Left ventricle myocardium inferior (tissue), 1 donor: ENCODE measurements around the gene COPG1. TPM values are rescaled to one million over a fixed set of nuclear protein-coding genes. Genes with fewer than 3 reads are reported as not detected.

ENCODE experiments used
- DNase-seq: peaks from one replicate; pipeline ENCODE4 v3.0.0-alpha.2; 2020
- H3K27ac ChIP-seq: fragments of 200-600 bp; replicated peaks from 2 replicates; pipeline ENCODE4 v1.8.0; 2021
- H3K27me3 ChIP-seq: fragments of 200-600 bp; 2 replicates; pipeline ENCODE4 v1.8.0; 2021; ENCODE audit warnings: low read depth
- H3K36me3 ChIP-seq: fragments of 200-600 bp; 2 replicates; pipeline ENCODE4 v1.8.0; 2021
- H3K4me1 ChIP-seq: fragments of 200-600 bp; 2 replicates; pipeline ENCODE4 v1.8.0; 2021
- H3K4me3 ChIP-seq: fragments of 200-600 bp; 2 replicates; pipeline ENCODE4 v1.8.0; 2021; ENCODE audit warnings: mild to moderate bottlenecking, moderate library complexity
- H3K9me3 ChIP-seq: fragments of 200-600 bp; replicated peaks from 2 replicates; pipeline ENCODE4 v1.8.0; 2021
- intact Hi-C: fragments of 100-400 bp; cut with micrococcal nuclease; formaldehyde crosslinking; loops from one replicate; pipeline ENCODE4 v1.11.0; 2022
- total RNA-seq: library from RNA; stranded (reverse); fragmentation: NEBNext Ultra II Directional; extraction: Animal tissue kit (Norgen Biotek cat#: 25700); gene quantifications from one replicate; pipeline ENCODE4 v1.2.1, GENCODE V29; 2021
- TF ChIP-seq, protein P1 (sequence below): fragments of 200-600 bp; IDR thresholded peaks from 2 replicates; pipeline ENCODE4 v1.8.0; 2021; ENCODE audit warnings: antibody characterized with exemption, mild to moderate bottlenecking, borderline replicate concordance
- donor health status: DM: no; HTN: yes; CAD: no; lungs with severe emphysema.

Gene COPG1
- total RNA-seq, 1 donor from 2014 or later = 86.1 TPM

DNA sequence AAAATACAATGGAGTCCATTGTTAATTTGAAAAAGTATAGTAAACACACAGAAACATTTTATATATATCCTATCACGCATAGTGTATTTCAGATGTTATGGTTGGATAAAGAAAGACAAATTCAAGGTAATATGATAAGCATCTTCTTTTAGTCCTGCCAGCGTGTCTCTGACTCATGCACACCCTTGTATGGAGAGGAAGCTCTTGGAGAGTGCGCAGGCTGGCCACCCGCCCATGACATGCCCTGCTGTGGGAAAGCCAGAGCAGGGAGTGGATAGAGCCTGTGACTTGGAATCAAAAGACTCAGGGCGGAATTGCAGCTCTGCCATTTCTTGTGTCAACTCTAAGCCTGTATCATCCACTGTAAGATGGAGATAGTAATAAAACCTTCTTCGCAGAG lies 23.0 kb upstream of the COPG1 start:
- no peaks in the 10 kb centered on the region for H3K9me3 ChIP-seq
- no peaks in the 10 kb centered on the region for H3K36me3 ChIP-seq
- H3K27me3 ChIP-seq = no peaks in the 10 kb centered on the region
- H3K4me3 ChIP-seq = no peak overlapping the region
- peak overlapping the region; percentile 93 for H3K27ac ChIP-seq
- TF ChIP-seq, protein P1, sequence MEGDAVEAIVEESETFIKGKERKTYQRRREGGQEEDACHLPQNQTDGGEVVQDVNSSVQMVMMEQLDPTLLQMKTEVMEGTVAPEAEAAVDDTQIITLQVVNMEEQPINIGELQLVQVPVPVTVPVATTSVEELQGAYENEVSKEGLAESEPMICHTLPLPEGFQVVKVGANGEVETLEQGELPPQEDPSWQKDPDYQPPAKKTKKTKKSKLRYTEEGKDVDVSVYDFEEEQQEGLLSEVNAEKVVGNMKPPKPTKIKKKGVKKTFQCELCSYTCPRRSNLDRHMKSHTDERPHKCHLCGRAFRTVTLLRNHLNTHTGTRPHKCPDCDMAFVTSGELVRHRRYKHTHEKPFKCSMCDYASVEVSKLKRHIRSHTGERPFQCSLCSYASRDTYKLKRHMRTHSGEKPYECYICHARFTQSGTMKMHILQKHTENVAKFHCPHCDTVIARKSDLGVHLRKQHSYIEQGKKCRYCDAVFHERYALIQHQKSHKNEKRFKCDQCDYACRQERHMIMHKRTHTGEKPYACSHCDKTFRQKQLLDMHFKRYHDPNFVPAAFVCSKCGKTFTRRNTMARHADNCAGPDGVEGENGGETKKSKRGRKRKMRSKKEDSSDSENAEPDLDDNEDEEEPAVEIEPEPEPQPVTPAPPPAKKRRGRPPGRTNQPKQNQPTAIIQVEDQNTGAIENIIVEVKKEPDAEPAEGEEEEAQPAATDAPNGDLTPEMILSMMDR = no peak
- intact Hi-C loops = no loop called here
- peaks cover 63% of the 10 kb centered on the region for H3K4me1 ChIP-seq
- peak; percentile 85 for DNase-seq

DNA sequence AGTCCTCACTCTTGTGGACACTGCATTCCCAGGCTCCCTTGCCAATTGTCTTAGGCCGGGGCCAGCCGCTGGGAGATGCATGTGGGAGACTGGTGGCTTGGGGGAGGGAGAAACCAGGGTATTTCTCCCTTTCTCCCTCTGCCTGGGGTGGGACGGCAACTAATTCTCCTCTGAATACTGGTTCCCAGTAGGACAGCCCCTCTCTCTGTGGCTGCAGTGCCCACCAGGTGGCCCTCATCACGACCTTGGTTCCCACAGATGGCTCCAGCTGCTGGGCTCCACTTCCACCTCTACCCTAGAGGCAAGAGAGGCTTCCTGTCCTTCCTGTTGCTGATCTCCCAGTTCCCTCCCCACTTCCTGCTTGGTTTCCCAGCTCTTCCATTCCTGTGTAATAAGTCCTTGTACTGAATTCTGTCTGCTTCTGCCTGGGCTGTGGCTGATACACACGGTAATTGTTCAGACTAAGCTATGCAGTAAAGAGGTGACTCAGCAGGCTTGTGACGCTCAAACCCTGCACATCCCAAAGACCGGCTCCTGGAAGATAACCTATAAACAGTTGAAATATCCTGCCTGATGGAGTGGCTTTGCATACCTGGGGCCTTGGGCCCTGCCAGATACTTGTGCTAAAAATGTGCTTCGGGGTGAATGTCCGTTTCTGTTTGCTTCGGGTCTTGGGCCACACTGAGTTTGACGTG lies 20.4 kb upstream of the COPG1 start:
- H3K36me3 ChIP-seq = no peaks in the 10 kb centered on the region
- intact Hi-C loops = no loop called here
- no peaks in the 10 kb centered on the region for H3K9me3 ChIP-seq
- no peak overlapping the region for H3K4me3 ChIP-seq
- TF ChIP-seq, protein P1 = peak; percentile 25
- peak; percentile 33 for DNase-seq
- no peaks in the 10 kb centered on the region for H3K27me3 ChIP-seq
- peaks cover 58% of the 10 kb centered on the region for H3K4me1 ChIP-seq
- peak overlapping the region; percentile 93 for H3K27ac ChIP-seq

DNA sequence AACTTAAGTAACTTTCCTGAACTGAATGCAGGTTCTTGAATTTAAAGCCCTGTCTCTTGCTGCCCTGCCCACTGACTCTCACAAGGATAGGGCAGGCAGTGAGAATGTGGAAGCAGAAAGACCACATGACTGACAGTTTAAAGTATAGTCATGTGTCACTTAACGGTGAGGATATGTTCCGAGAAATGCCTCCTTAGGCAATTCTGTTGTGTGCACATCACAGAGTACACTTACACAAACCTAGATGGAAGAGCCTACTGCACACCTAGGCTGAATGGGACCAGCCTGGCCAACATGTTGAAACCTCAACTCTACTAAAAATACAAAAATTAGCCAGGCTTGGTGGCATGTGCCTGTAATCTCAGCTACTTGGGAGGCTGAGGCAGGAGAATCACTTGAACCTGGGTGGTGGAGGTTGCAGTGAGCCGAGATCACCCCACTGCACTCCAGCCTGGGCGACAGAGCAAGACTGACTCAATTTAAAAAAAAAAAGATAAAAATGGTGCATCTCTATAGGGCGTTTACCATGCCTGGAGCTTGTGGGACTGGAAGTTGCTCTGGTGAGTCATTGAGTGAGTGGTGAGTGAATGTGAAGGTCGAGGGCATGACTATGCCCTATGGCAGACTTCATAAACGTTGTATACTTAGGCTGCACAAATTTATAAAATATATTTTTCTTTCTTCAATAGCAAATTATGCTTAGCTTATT lies 18.9 kb upstream of the COPG1 start:
- no peaks in the 10 kb centered on the region for H3K27me3 ChIP-seq

DNA sequence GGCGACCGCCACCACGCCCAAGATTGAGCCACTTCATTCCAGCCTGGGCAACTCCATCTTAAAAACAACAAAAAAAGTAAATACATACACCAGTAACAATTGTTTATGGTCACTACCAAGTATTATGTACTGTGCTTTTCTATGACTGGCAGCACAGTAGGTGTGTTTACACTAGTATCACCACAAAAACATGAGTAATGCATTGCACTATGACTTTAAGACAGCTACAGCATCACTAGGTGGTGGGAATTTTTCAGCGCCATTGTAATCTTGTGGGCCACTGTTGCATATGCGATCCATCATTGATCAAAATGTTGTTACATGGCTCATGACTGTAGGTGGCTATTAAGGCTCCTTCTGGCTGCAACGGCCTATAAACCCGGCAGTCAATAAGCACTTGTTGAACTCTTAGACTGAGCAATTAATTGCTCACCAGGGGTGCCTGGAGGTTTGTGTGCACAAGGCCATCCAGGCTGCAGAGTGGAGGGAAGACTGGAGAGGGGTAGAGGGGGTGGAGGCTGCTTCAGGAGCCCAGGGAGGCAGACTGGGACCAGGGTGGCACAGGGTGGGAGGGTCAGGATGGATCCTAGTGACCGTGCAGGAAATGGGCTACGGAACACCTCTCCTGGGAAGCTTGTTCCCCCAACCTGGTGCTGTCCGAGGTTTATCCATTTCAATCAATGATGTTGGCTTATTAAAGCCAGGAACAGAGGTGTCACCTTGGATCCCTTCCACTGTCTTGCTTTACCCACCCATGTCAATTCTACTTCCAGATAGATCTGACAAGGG lies 17.9 kb upstream of the COPG1 start:
- TF ChIP-seq, protein P1 = no peak
- intact Hi-C loops = no loop called here

More for the DNA sequence above, 18.9 kb upstream of the COPG1 start:
- Histone ChIP-seq H3K4me3 (no peak overlapping the region), H3K4me1 (peaks cover 45% of the 10 kb centered on the region), H3K9me3 (no peaks in the 10 kb centered on the region), H3K36me3 (no peaks in the 10 kb centered on the region), H3K27ac (peak overlapping the region; percentile 39)
- intact Hi-C loops = no loop called here
- no peak for DNase-seq
- TF ChIP-seq, protein P1 = no peak

DNA sequence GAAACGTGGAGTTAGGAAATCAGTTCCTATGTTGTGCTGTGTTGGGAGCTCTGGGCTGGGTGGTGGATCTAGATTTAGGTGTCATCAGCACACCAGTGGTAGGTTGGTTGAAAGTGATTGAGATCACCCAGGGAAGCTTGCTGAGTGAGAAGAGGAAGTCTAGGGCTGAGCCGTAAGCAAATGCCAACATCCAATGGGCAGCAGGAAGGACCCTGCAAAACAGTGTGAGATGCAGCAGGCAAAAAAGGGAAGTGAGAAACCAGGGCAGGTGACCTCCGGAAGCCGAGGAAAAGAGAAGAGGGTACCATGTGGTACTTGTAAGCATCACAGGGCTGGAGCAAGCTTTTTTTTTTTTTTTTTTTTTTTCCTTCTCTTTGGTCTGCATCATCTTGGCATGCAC lies 15.9 kb upstream of the COPG1 start:
- Histone ChIP-seq H3K9me3 (no peaks in the 10 kb centered on the region), H3K4me1 (peaks cover 15% of the 10 kb centered on the region), H3K36me3 (no peaks in the 10 kb centered on the region), H3K27me3 (no peaks in the 10 kb centered on the region), H3K27ac (peak overlapping the region; percentile 0), H3K4me3 (no peak overlapping the region)
- intact Hi-C loops = no loop called here
- TF ChIP-seq, protein P1 = no peak
- peak; percentile 36 for DNase-seq

More for the DNA sequence above, 17.9 kb upstream of the COPG1 start:
- Histone ChIP-seq H3K4me3 (no peak overlapping the region), H3K9me3 (no peaks in the 10 kb centered on the region), H3K4me1 (peaks cover 35% of the 10 kb centered on the region), H3K27ac (peak overlapping the region; percentile 39), H3K27me3 (no peaks in the 10 kb centered on the region), H3K36me3 (no peaks in the 10 kb centered on the region)
- DNase-seq = no peak
